Measurements from ENCODE around the gene CORO2A. TPM values are rescaled to one million over a fixed set of nuclear protein-coding genes. Genes with fewer than 3 reads are reported as not detected.

The CORO2A gene
- total and polyA plus RNA-seq, 11 donors, result 0.09 to 2.2 (median 0.22) TPM

DNA sequence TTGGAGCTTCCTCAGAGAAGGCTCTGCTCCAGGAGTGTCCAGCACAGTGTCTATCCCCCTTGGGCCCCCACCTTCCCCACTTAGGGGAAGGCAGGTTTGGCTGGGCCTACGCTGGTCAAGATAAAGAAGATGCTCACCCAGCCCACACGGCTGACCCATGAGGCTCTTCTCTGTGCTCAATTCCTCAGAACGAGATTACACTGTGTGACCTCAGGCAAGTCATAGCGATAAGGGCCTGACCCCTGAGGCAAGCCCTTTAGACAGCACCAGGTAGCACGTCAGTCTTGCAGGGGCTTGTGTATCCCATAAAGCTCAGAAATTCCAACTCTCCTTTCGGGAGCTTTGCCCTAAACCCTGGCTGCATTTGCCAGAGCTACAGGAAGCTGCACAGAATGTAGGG lies 32.6 kb downstream of the CORO2A start:
- H3K9me3 ChIP-seq, result no peaks in the 10 kb centered on the region
- DNase-seq, result no peak
- TF ChIP-seq, protein P1, sequence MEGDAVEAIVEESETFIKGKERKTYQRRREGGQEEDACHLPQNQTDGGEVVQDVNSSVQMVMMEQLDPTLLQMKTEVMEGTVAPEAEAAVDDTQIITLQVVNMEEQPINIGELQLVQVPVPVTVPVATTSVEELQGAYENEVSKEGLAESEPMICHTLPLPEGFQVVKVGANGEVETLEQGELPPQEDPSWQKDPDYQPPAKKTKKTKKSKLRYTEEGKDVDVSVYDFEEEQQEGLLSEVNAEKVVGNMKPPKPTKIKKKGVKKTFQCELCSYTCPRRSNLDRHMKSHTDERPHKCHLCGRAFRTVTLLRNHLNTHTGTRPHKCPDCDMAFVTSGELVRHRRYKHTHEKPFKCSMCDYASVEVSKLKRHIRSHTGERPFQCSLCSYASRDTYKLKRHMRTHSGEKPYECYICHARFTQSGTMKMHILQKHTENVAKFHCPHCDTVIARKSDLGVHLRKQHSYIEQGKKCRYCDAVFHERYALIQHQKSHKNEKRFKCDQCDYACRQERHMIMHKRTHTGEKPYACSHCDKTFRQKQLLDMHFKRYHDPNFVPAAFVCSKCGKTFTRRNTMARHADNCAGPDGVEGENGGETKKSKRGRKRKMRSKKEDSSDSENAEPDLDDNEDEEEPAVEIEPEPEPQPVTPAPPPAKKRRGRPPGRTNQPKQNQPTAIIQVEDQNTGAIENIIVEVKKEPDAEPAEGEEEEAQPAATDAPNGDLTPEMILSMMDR (IDR thresholded peaks at IDR 0.05), result no peak
- TF ChIP-seq POLR2A (IDR thresholded peaks at IDR 0.05), result no peak
- H3K4me1 ChIP-seq, result no peaks in the 10 kb centered on the region
- H3K27ac ChIP-seq, result no peak overlapping the region
- H3K36me3 ChIP-seq, result no peaks in the 10 kb centered on the region
- intact Hi-C loops (cut with DNase I), result no loop called here
- H3K27me3 ChIP-seq, result no peaks in the 10 kb centered on the region
- 65 to 68% (median 66%) methylated on average over 4 to 6 of the region's 6 CpGs for WGBS, 4 donors
- no peak for ATAC-seq
- no peak overlapping the region for H3K4me3 ChIP-seq

DNA sequence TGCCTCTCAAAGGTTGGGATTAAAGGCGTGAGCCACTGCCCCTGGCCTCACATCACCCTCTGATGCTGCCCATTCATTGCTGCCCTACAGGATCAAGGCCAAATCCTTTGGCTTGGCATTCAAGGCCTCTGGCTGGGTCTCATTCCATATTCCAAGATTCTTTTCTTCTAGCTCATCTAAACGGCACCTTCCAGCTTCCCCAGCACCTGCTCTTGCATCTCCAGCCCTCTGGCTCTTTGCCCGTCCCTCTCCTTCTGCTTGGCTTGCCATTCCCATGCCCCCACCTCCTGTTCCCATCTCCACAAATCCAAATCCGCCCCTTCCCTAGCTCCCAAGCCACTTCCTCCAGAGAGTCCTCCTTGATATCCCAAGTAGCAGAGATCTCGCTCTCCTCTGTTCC lies 33.1 kb downstream of the CORO2A start:
- no peak for TF ChIP-seq POLR2A (IDR thresholded peaks at IDR 0.05)
- TF ChIP-seq, protein P1 (IDR thresholded peaks at IDR 0.05), result no peak
- intact Hi-C loops (cut with DNase I), result no loop called here
- H3K9me3 ChIP-seq, result no peaks in the 10 kb centered on the region
- no peaks in the 10 kb centered on the region for H3K27me3 ChIP-seq
- DNase-seq (no peak), ATAC-seq (no peak)
- H3K4me1 ChIP-seq, result no peaks in the 10 kb centered on the region
- H3K27ac ChIP-seq, result no peak overlapping the region
- WGBS, 4 donors, result 91 to 93% (median 92%) methylated on average over 5 of the region's 5 CpGs
- no peaks in the 10 kb centered on the region for H3K36me3 ChIP-seq
- H3K4me3 ChIP-seq, result no peak overlapping the region

DNA sequence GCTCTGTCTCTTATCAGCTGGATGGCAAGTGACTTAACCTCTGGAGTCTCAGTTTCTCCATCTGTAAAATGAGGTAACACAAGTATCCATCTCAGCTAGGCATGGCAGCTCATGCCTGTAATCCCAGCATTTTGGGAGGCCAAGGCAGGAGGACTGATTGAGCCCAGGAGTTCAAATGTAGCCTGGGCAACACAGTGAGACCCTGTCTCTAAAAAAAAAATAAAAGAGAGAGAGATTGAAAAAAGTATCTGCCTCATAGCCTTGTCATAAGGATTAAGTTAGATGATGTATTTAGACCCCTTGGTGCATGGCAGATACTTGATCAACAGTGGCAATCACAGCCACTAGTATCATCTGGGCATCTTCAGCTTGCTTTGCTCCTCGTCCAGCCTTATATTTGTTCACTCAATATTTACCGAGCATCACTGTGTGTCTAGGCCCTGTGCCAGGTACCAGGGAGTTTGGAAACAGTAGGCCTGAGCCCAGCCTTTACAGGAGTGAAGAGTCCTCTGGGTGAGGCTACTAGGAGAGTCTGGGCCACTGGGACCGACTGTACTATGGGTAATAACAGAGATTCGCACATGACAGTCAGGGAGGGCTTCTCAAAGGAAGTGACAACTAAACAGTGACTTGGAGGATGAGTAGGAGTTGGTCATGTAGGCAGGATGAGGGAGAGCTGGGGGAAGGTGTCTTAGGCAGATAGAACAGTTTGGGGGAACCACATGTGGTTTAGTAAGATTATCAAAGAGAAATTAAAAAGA lies 34.2 kb downstream of the CORO2A start:
- H3K36me3 ChIP-seq, result no peaks in the 10 kb centered on the region
- WGBS, 4 donors, result 78 to 85% (median 84%) methylated on average over 4 of the region's 4 CpGs

DNA sequence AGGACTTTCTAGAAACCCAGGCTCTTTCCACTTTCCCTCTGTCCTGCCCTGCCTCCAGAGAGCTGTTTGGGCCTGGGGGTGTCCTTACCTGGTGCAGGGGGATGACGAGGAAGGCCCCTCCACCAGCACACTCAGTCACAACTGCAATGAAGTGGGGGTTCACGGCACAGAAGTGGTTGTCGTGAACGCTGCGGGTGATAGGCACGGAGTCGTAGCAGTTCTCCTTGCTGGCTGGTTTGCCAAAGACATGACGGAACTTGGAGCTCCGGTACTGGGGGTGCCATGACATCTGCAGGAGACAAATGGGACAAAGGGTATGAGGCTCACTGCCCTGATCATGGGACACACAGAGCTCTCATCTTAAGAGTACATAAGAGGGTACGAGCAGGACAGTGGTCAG lies 35.1 kb downstream of the CORO2A start:
- ATAC-seq (no peak), DNase-seq (no peak)
- Histone ChIP-seq H3K9me3 (peaks cover 0 to under 1% (median 0%) of the 10 kb centered on the region in 12 donors), H3K4me3 (no peak overlapping the region), H3K27me3 (no peaks in the 10 kb centered on the region), H3K4me1 (no peaks in the 10 kb centered on the region), H3K27ac (no peak overlapping the region), H3K36me3 (no peaks in the 10 kb centered on the region)
- TF ChIP-seq, protein P1 (IDR thresholded peaks at IDR 0.05), result no peak
- no peak for TF ChIP-seq POLR2A (IDR thresholded peaks at IDR 0.05)
- 91 to 96% (median 91%) methylated on average over 10 of the region's 10 CpGs for WGBS, 4 donors
- intact Hi-C loops (cut with DNase I), result no loop called here

More for the DNA sequence above, 34.2 kb downstream of the CORO2A start:
- no peak overlapping the region for H3K27ac ChIP-seq
- no peak for ATAC-seq
- H3K9me3 ChIP-seq, result no peaks in the 10 kb centered on the region
- intact Hi-C loops (cut with DNase I), result no loop called here
- no peaks in the 10 kb centered on the region for H3K4me1 ChIP-seq
- no peak for DNase-seq
- H3K27me3 ChIP-seq, result no peaks in the 10 kb centered on the region
- TF ChIP-seq POLR2A (IDR thresholded peaks at IDR 0.05), result no peak
- TF ChIP-seq, protein P1 (IDR thresholded peaks at IDR 0.05), result no peak
- no peak overlapping the region for H3K4me3 ChIP-seq

Measured in heart left ventricle (tissue), 16 donors.